ENCODE measurements around the gene C19orf12.

GRCh38 chr19:29706635-29707034, 8.4 kb downstream of the C19orf12 start:
- TF ChIP-seq CTCF (IDR thresholded peaks at IDR 0.05; ENCODE audit: insufficient read depth, low read length, poor library complexity, severe bottlenecking) (no peak), EZH2phosphoT487 (conservative IDR thresholded peaks at IDR 0.05; ENCODE audit: low read length) (no peak)
